Measurements from ENCODE around the gene KRT14. TPM values are rescaled to one million over a fixed set of nuclear protein-coding genes. Genes with fewer than 3 reads are reported as not detected.
"Not testable (repeated sequence)": the region's sequence is repeated elsewhere in the genome, so short reads cannot be mapped to it uniquely, and the experiment has no call there.

Gene KRT14
- total and polyA plus RNA-seq, 2 donors: 20.7 to 210 TPM

DNA sequence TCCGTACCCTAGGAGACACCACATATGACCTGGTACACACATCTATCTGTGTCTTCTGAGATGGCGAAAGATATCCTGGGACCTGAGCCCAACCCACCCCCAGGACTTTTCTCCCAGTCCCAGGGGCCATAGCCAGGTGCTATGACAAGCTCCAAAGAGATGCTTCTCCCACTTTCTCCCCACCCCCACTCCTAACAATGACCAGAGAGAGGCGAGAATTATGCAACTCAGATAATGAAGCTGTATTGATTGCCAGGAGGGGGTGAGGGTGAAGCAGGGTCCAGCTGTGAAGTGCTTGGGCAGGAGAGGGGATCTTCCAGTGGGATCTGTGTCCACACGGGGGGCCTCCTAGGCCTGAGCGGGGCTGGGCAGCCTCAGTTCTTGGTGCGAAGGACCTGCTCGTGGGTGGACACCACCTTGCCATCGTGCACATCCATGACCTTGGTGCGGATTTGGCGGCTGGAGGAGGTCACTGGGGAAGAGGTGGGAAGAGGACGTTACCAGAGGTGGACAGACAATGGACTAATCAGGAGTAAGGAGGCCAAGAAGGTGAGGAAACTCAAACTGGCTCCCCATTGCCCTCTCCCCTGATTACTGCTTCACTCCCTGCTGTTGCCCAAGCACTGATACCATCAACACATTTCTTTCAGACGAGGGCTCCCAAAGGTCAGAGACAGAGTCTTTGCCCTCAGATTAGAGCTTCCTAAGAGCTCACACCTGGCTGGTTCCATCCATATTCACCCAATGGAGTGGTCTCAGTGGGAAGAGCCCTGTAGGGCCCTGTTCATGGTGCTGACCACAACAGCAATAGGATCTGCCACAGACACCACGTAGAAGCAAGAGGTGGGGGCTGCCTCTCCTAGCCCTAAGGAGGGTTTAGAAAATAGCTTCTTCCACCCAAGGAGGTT, 4.4 kb downstream of the KRT14 start:
- not testable (repeated sequence) for H3K27me3 ChIP-seq (ENCODE audit: control insufficient read depth in 2 of 2, insufficient read depth in 1 of 2, low read length in 1 of 2); H3K9me3 ChIP-seq (ENCODE audit: control insufficient read depth in 2 of 2, insufficient read depth in 1 of 2, low read length in 1 of 2); H3K4me3 ChIP-seq (ENCODE audit: low read length in 2 of 2); H3K36me3 ChIP-seq (ENCODE audit: control insufficient read depth in 2 of 2, insufficient read depth in 2 of 2, low read length in 1 of 2); H3K27ac ChIP-seq (ENCODE audit: low read depth in 1 of 2, low read length in 1 of 2); H3K4me1 ChIP-seq (ENCODE audit: control insufficient read depth in 2 of 2, insufficient read depth in 2 of 2, low read length in 2 of 2); DNase-seq (ENCODE audit: low read depth in 6 of 9, low spot score in 9 of 9)
- 92% methylated on average over 13 of the region's 13 CpGs for WGBS

- Histone ChIP-seq H3K36me3 (ENCODE audit: control insufficient read depth in 2 of 2, insufficient read depth in 2 of 2, low read length in 1 of 2) (no peaks in the 10 kb centered on the region), H3K27ac (ENCODE audit: low read depth in 1 of 2, low read length in 1 of 2) (no peak overlapping the region), H3K9me3 (ENCODE audit: control insufficient read depth in 2 of 2, insufficient read depth in 1 of 2, low read length in 1 of 2) (no peaks in the 10 kb centered on the region), H3K4me1 (ENCODE audit: control insufficient read depth in 2 of 2, insufficient read depth in 2 of 2, low read length in 2 of 2) (peaks cover 0 to 3% of the 10 kb centered on the region in 2 donors), H3K4me3 (ENCODE audit: low read length in 2 of 2) (no peak overlapping the region), H3K27me3 (ENCODE audit: control insufficient read depth in 2 of 2, insufficient read depth in 1 of 2, low read length in 1 of 2) (peaks cover 0 to 7% of the 10 kb centered on the region in 2 donors)
- WGBS: 94% methylated on average over 4 of the region's 4 CpGs
- DNase-seq (ENCODE audit: low read depth in 6 of 9, low spot score in 9 of 9): no peak
Observed at GRCh38 chr17:41581366-41582060, 5.2 kb downstream of the KRT14 start.

GRCh38 chr17:41580687-41581365, 5.9 kb downstream of the KRT14 start:
- 73% methylated on average over 1 of the region's 1 CpG for whole genome bisulfite sequencing
- Histone ChIP-seq H3K4me1 (ENCODE audit: control insufficient read depth in 2 of 2, insufficient read depth in 2 of 2, low read length in 2 of 2) (peaks cover 0 to 3% of the 10 kb centered on the region in 2 donors), H3K27me3 (ENCODE audit: control insufficient read depth in 2 of 2, insufficient read depth in 1 of 2, low read length in 1 of 2) (peaks cover 0 to 7% of the 10 kb centered on the region in 2 donors), H3K4me3 (ENCODE audit: low read length in 2 of 2) (no peak overlapping the region), H3K9me3 (ENCODE audit: control insufficient read depth in 2 of 2, insufficient read depth in 1 of 2, low read length in 1 of 2) (no peaks in the 10 kb centered on the region), H3K27ac (ENCODE audit: low read depth in 1 of 2, low read length in 1 of 2) (no peak overlapping the region), H3K36me3 (ENCODE audit: control insufficient read depth in 2 of 2, insufficient read depth in 2 of 2, low read length in 1 of 2) (no peaks in the 10 kb centered on the region)
- no peak for DNase-seq (ENCODE audit: low read depth in 6 of 9, low spot score in 9 of 9)

DNA sequence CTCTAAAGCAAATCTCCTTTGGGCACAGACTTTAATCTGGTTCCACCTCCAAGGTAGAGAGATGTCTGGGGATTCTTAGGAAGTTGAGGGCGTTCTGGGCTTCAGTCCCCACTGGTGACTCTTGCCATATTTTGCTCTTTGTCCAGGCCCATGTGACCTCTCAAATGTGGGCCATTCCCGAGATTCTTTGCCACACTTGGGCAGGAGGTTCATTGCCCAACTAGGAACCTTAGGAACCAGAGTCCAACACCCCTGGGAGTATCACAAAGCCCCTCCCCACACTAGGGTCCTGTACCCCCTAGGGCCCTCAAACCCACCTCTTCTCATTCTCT, 6.5 kb downstream of the KRT14 start:
- H3K27me3 ChIP-seq (ENCODE audit: control insufficient read depth in 2 of 2, insufficient read depth in 1 of 2, low read length in 1 of 2): peaks cover 0 to 9% of the 10 kb centered on the region in 2 donors

GRCh38 chr17:41579484-41580243, 7.0 kb downstream of the KRT14 start:
- no peak overlapping the region for H3K27ac ChIP-seq (ENCODE audit: low read depth in 1 of 2, low read length in 1 of 2)
- peaks cover 0 to 9% of the 10 kb centered on the region in 2 donors for H3K27me3 ChIP-seq (ENCODE audit: control insufficient read depth in 2 of 2, insufficient read depth in 1 of 2, low read length in 1 of 2)
- H3K4me1 ChIP-seq (ENCODE audit: control insufficient read depth in 2 of 2, insufficient read depth in 2 of 2, low read length in 2 of 2): peaks cover 0 to 3% of the 10 kb centered on the region in 2 donors
- H3K36me3 ChIP-seq (ENCODE audit: control insufficient read depth in 2 of 2, insufficient read depth in 2 of 2, low read length in 1 of 2): no peaks in the 10 kb centered on the region
- no peak overlapping the region for H3K4me3 ChIP-seq (ENCODE audit: low read length in 2 of 2)
- H3K9me3 ChIP-seq (ENCODE audit: control insufficient read depth in 2 of 2, insufficient read depth in 1 of 2, low read length in 1 of 2): no peaks in the 10 kb centered on the region
- WGBS: 52% methylated on average over 18 of the region's 18 CpGs
- DNase-seq (ENCODE audit: low read depth in 6 of 9, low spot score in 9 of 9): peak; percentile 16 to 80 (median 55)

More for the DNA sequence above, 6.5 kb downstream of the KRT14 start:
- no peaks in the 10 kb centered on the region for H3K9me3 ChIP-seq (ENCODE audit: control insufficient read depth in 2 of 2, insufficient read depth in 1 of 2, low read length in 1 of 2)
- no peaks in the 10 kb centered on the region for H3K36me3 ChIP-seq (ENCODE audit: control insufficient read depth in 2 of 2, insufficient read depth in 2 of 2, low read length in 1 of 2)
- peaks cover 0 to 3% of the 10 kb centered on the region in 2 donors for H3K4me1 ChIP-seq (ENCODE audit: control insufficient read depth in 2 of 2, insufficient read depth in 2 of 2, low read length in 2 of 2)
- H3K4me3 ChIP-seq (ENCODE audit: low read length in 2 of 2): no peak overlapping the region
- no peak overlapping the region for H3K27ac ChIP-seq (ENCODE audit: low read depth in 1 of 2, low read length in 1 of 2)
- DNase-seq (ENCODE audit: low read depth in 6 of 9, low spot score in 9 of 9): no peak
- WGBS: 91% methylated on average over 2 of the region's 2 CpGs

- Histone ChIP-seq H3K4me1 (ENCODE audit: control insufficient read depth in 2 of 2, insufficient read depth in 2 of 2, low read length in 2 of 2) (peaks cover 0 to 3% of the 10 kb centered on the region in 2 donors), H3K9me3 (ENCODE audit: control insufficient read depth in 2 of 2, insufficient read depth in 1 of 2, low read length in 1 of 2) (no peaks in the 10 kb centered on the region), H3K36me3 (ENCODE audit: control insufficient read depth in 2 of 2, insufficient read depth in 2 of 2, low read length in 1 of 2) (no peaks in the 10 kb centered on the region), H3K4me3 (ENCODE audit: low read length in 2 of 2) (no peak overlapping the region), H3K27ac (ENCODE audit: low read depth in 1 of 2, low read length in 1 of 2) (no peak overlapping the region), H3K27me3 (ENCODE audit: control insufficient read depth in 2 of 2, insufficient read depth in 1 of 2, low read length in 1 of 2) (peaks cover 0 to 9% of the 10 kb centered on the region in 2 donors)
- 83% methylated on average over 5 of the region's 5 CpGs for WGBS
- no peak for DNase-seq (ENCODE audit: low read depth in 6 of 9, low spot score in 9 of 9)
Observed at GRCh38 chr17:41578971-41579370, 7.7 kb downstream of the KRT14 start.

DNA sequence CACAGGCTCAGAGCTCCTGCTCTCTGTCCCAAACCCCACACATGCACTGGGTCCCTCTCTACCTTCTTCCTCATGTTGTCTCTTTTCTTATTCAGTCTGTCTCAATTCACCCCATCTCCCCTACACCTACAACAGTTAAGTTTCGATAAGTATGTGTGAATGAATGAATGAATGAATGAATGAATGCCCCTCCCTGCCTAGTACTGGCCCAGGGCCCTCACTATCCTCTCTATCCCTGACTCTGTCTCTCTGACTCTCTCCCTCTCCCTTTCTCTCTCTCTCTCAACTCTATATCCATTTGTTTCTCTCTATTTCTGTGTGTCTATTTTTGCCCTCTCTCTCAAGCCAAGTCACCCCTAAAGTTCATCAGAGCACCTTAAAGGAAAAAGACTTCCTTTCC, 8.2 kb downstream of the KRT14 start:
- DNase-seq (ENCODE audit: low read depth in 6 of 9, low spot score in 9 of 9): no peak
- WGBS: 97% methylated on average over 1 of the region's 1 CpG
- no peaks in the 10 kb centered on the region for H3K9me3 ChIP-seq (ENCODE audit: control insufficient read depth in 2 of 2, insufficient read depth in 1 of 2, low read length in 1 of 2)
- H3K4me3 ChIP-seq (ENCODE audit: low read length in 2 of 2): no peak overlapping the region
- H3K27ac ChIP-seq (ENCODE audit: low read depth in 1 of 2, low read length in 1 of 2): no peak overlapping the region
- H3K27me3 ChIP-seq (ENCODE audit: control insufficient read depth in 2 of 2, insufficient read depth in 1 of 2, low read length in 1 of 2): peaks cover 0 to 9% of the 10 kb centered on the region in 2 donors
- H3K4me1 ChIP-seq (ENCODE audit: control insufficient read depth in 2 of 2, insufficient read depth in 2 of 2, low read length in 2 of 2): peaks cover 0 to 3% of the 10 kb centered on the region in 2 donors
- H3K36me3 ChIP-seq (ENCODE audit: control insufficient read depth in 2 of 2, insufficient read depth in 2 of 2, low read length in 1 of 2): no peaks in the 10 kb centered on the region

DNA sequence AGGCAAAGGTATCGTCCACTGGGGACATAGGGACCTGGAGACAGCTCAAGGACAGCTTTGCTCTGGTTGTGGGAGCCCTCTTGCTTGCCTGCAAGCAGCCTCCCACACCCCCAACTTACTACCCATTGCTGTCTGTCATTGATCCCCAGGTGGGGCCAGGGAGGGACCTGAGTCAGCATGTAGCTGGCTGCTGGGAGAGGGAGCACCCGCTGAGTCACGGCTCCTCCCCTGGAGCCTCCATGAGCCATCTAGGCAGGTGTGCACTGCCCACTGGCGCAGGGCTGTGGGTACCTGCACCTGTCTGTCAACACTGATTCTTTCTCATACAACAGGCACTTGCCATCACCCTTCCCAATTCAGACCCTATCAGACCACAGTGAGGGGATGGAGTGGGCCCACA, 10.0 kb downstream of the KRT14 start:
- not testable (repeated sequence) for H3K9me3 ChIP-seq (ENCODE audit: control insufficient read depth in 2 of 2, insufficient read depth in 1 of 2, low read length in 1 of 2); H3K27ac ChIP-seq (ENCODE audit: low read depth in 1 of 2, low read length in 1 of 2); H3K4me3 ChIP-seq (ENCODE audit: low read length in 2 of 2); H3K36me3 ChIP-seq (ENCODE audit: control insufficient read depth in 2 of 2, insufficient read depth in 2 of 2, low read length in 1 of 2); DNase-seq (ENCODE audit: low read depth in 6 of 9, low spot score in 9 of 9); H3K4me1 ChIP-seq (ENCODE audit: control insufficient read depth in 2 of 2, insufficient read depth in 2 of 2, low read length in 2 of 2)
- H3K27me3 ChIP-seq (ENCODE audit: control insufficient read depth in 2 of 2, insufficient read depth in 1 of 2, low read length in 1 of 2): peaks cover 0 to 12% of the 10 kb centered on the region in 2 donors
- WGBS: 87% methylated on average over 4 of the region's 4 CpGs
